Measurements from ENCODE around the gene CSNK1A1.
A peak's percentile ranks its signal among the peaks of the same experiment; 100 is the strongest.

GRCh38 chr5:149549461-149550267, 1.6 kb downstream of the CSNK1A1 start:
- TF ChIP-seq SIN3A (IDR thresholded peaks at IDR 0.05; ENCODE audit: borderline replicate concordance, insufficient read depth, low read length) (0 out of 2 replicates have a peak, but pooled peaks have one; percentile 7), POLR2AphosphoS5 (IDR thresholded peaks at IDR 0.05; ENCODE audit: low read depth, low read length) (no peak), TAF1 (IDR thresholded peaks at IDR 0.05; ENCODE audit: borderline replicate concordance, insufficient read depth, low read length) (no peak)

All from PFSK-1 (cell line).